ENCODE measurements around the gene CMTM3.
"Not testable (repeated sequence)": the region's sequence is repeated elsewhere in the genome, so short reads cannot be mapped to it uniquely, and the experiment has no call there.

CMTM3 gene

GRCh38 chr16:66629856-66630255, 25.4 kb downstream of the CMTM3 start:
- no peak for TF ChIP-seq CTCF (IDR thresholded peaks at IDR 0.05; ENCODE audit: control extremely low read depth, extremely low read depth, low read depth, missing control alignments)
- no peak for DNase-seq (ENCODE audit: extremely low spot score)
- CTCF ChIA-PET: interaction anchor here (1.0 to 1.8 kb wide), 3 partner anchors 13 to 21 kb away, joined by 3 to 5 read pairs (median 3); no protein-coding TSS in a partner anchor
- POLR2A ChIA-PET: no interaction called here

GRCh38 chr16:66630561-66631260, 26.2 kb downstream of the CMTM3 start:
- POLR2A ChIA-PET; CTCF ChIA-PET; DNase-seq (ENCODE audit: extremely low spot score): not testable (repeated sequence)

- CTCF ChIA-PET: interaction anchor here (1.4 to 4.7 kb wide), 2 partner anchors 19 to 23 kb away, joined by 4 to 35 read pairs; no protein-coding TSS in a partner anchor
- DNase-seq (ENCODE audit: extremely low spot score); POLR2A ChIA-PET: not testable (repeated sequence)
Measured at GRCh38 chr16:66631558-66631957, 27.1 kb downstream of the CMTM3 start.

DNA sequence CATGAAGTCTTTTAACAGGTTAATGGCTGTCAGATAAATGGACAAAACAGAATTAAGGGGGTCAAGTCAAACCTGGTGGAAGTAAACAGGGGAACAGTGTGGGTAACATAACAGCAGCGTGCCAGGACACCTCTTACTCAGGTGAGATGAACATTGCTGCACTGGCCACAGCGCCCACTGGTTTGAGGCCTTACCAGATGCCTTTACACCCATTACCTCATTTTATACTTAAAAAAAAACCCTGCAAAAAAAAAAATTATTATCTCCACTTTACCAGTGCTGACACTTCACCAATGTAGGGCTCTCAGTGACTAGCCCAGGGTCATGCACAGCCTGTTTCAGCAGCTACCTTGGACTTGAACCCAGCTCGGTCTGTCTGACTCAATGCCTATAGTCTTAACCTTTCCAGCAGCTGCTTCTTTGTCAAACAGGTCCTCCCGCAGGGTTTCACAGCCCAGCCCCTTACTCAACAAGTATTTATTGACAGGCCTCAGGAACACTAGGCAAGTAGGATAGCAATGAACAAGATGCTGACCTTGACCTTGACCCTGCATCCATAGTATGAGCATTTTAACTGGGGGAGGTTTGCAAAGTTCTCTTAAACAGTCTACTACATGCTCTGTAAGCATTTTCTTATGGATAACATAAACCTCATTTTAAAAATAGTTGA, 30.2 kb downstream of the CMTM3 start:
- ChIA-PET CTCF (interaction anchor here (0.9 to 4.7 kb wide), 3 partner anchors 14 to 28 kb away, joined by 4 to 35 read pairs (median 6); no protein-coding TSS in a partner anchor), POLR2A (no interaction called here)
- no peak for DNase-seq (ENCODE audit: extremely low spot score)
- TF ChIP-seq CTCF (IDR thresholded peaks at IDR 0.05; ENCODE audit: control extremely low read depth, extremely low read depth, low read depth, missing control alignments): no peak

DNA sequence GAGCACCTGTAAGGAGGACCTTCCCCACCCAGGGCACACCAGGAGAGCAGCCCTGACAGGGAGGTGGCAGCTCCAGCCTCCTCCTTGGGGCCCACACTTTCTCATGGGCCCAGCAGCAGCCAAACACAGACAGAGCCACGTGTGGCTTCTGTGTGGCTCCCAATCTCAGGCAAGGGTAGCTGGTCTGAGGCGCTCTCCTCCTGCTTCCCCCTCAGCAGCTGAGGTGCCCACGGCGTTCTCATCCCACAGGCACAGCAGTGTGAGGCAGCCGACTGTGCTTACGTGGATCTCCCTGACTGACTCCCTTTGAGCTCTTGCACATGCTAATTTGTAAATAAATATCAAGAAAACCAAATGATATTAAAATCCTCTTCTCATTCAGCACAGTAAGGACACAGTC, 30.9 kb downstream of the CMTM3 start:
- ChIA-PET POLR2A (no interaction called here), CTCF (interaction anchor here (0.9 to 4.7 kb wide), 3 partner anchors 13 to 27 kb away, joined by 4 to 35 read pairs (median 6); no protein-coding TSS in a partner anchor)
- no peak for TF ChIP-seq CTCF (IDR thresholded peaks at IDR 0.05; ENCODE audit: control extremely low read depth, extremely low read depth, low read depth, missing control alignments)
- no peak for DNase-seq (ENCODE audit: extremely low spot score)

- DNase-seq (ENCODE audit: extremely low spot score): no peak
- POLR2A ChIA-PET: no interaction called here
- TF ChIP-seq CTCF (IDR thresholded peaks at IDR 0.05; ENCODE audit: control extremely low read depth, extremely low read depth, low read depth, missing control alignments): no peak
- CTCF ChIA-PET: interaction anchor here (4.7 kb wide), 1 partner anchor 15 kb away, joined by 35 read pairs; no protein-coding TSS in a partner anchor
Measured at GRCh38 chr16:66636199-66636598, 31.7 kb downstream of the CMTM3 start.

GRCh38 chr16:66637806-66638205, 33.3 kb downstream of the CMTM3 start:
- POLR2A ChIA-PET: no interaction called here
- no peak for DNase-seq (ENCODE audit: extremely low spot score)
- CTCF ChIA-PET: interaction anchor here (2.0 to 7.6 kb wide), 3 partner anchors 10 to 29 kb away, joined by 5 to 58 read pairs (median 8); no protein-coding TSS in a partner anchor
- TF ChIP-seq CTCF (IDR thresholded peaks at IDR 0.05; ENCODE audit: control extremely low read depth, extremely low read depth, low read depth, missing control alignments): no peak

Measured in GM10248 (cell line).